K562 (cell line): ENCODE measurements around the gene ABCG5. TPM values are rescaled to one million over a fixed set of nuclear protein-coding genes. Genes with fewer than 3 reads are reported as not detected.

Source experiments
- HNRNPLL ChIP-seq: fragments of 200-400 bp; formaldehyde crosslinking; IDR thresholded peaks from 2 replicates; pipeline ENCODE4 v1.6.1; 2017; ENCODE audit warnings: low read length, low read depth, mild to moderate bottlenecking; ENCODE audit not compliant: poor library complexity, severe bottlenecking
- NR4A1 ChIP-seq, 2 experiments: fragments of 250-450 bp in 1 of 2; fragments of 450-650 bp in 1 of 2; sonication (Bioruptor Pico) in 1 of 2; IDR thresholded peaks; 2 replicates each; pipeline versions ENCODE4 v1.4.0 to v1.6.1; 2016 to 2020; ENCODE audit warnings: mild to moderate bottlenecking in 2 of 2, missing compliant biosample characterization in 1 of 2, missing genetic modification characterization in 1 of 2, moderate library complexity in 1 of 2
- REST ChIP-seq, 2 experiments: fragments of 450-650 bp; formaldehyde crosslinking in 1 of 2; IDR thresholded peaks; 2 replicates each; pipeline versions ENCODE4 v1.4.0 to v1.6.1; 2014 to 2020; ENCODE audit warnings: mild to moderate bottlenecking in 2 of 2, borderline replicate concordance in 1 of 2, low read depth in 1 of 2
- SUPT5H ChIP-seq: fragments of 450-650 bp; IDR thresholded peaks from 2 replicates; pipeline ENCODE4 v1.6.1; 2016
- TCF7L2 ChIP-seq: fragments of 150-350 bp; IDR thresholded peaks from 2 replicates; pipeline ENCODE4 v1.6.1; 2016; ENCODE audit warnings: low read depth, mild to moderate bottlenecking, low read length, moderate library complexity
- VEZF1 ChIP-seq: fragments of 200-800 bp; sonication (Bioruptor generic); IDR thresholded peaks from 2 replicates; pipeline ENCODE4 v1.6.1; 2017; ENCODE audit warnings: missing genetic modification characterization, missing compliant biosample characterization
- YBX1 ChIP-seq: fragments of 450-650 bp; IDR thresholded peaks from 2 replicates; pipeline ENCODE4 v1.7.1; 2016; ENCODE audit warnings: mild to moderate bottlenecking
- ZNF316 ChIP-seq: fragments of 450-650 bp; IDR thresholded peaks from 2 replicates; pipeline ENCODE4 v1.6.1; 2016
- polyA plus RNA-seq, 8 experiments: library from polyadenylated mRNA; depleted of rRNA in 4 of 8; stranded (reverse) in 5 of 8; unstranded in 3 of 8; fragments of >200 nt; fragmentation: Nextera tagmentation in 2 of 8; fragmentation: Illumina TruSeq in 1 of 8; extraction: Ambion mirVana in 2 of 8; extraction: Trizol in 1 of 8; gene quantifications; 2 replicates each; pipeline versions ENCODE4 v1.2.1 to v1.2.3, GENCODE V29; 2011 to 2014; ENCODE audit warnings: inconsistent platforms in 1 of 8, missing spikeins in 1 of 8
- total RNA-seq, 7 experiments: library from RNA; depleted of rRNA in 6 of 7; stranded (reverse); fragments of >200 nt in 6 of 7; fragmentation: Illumina TruSeq in 2 of 7; extraction: Trizol in 2 of 7; gene quantifications; 2 replicates each; pipeline versions ENCODE4 v1.2.1 to v1.2.3, GENCODE V29; 2011 to 2021; ENCODE audit warnings: low replicate concordance in 1 of 7
- TF ChIP-seq, protein P1 (sequence below): fragments of 450-650 bp; formaldehyde crosslinking; IDR thresholded peaks from 2 replicates; pipeline ENCODE4 v1.4.0; 2020; ENCODE audit warnings: mild to moderate bottlenecking, moderate library complexity
- TF ChIP-seq, protein P2 (sequence below): fragments of 450-650 bp; formaldehyde crosslinking; IDR thresholded peaks from 2 replicates; pipeline ENCODE4 v1.4.0; 2020; ENCODE audit warnings: mild to moderate bottlenecking
- TF ChIP-seq, protein P3 (sequence below): fragments of 450-650 bp; formaldehyde crosslinking; IDR thresholded peaks from 2 replicates; pipeline ENCODE4 v1.4.0; 2020; ENCODE audit warnings: mild to moderate bottlenecking, mixed read lengths

Gene ABCG5
- total and polyA plus RNA-seq, 9 of the 15 experiments (the other 6 are each of a cell fraction or from before 2014, with no cell fraction given) = 0.01 TPM; not detected in 7

GRCh38 chr2:43773876-43774613 is 64.6 kb downstream of the ABCG5 start, which contains the start of gene DYNC2LI1 (continued):
- TF ChIP-seq REST (IDR thresholded peaks at IDR 0.05; ENCODE audit: borderline replicate concordance) = no peak
- TF ChIP-seq REST (CRISPR knock-in tag; IDR thresholded peaks at IDR 0.05; ENCODE audit: low read depth) = no peak
- no peak for TF ChIP-seq YBX1
- no peak for TF ChIP-seq NR4A1 (CRISPR knock-in tag; IDR thresholded peaks at IDR 0.05)
- TF ChIP-seq NR4A1 (tag; IDR thresholded peaks at IDR 0.05) = 0 out of 2 replicates have a peak, but pooled peaks have one; percentile 64
- TF ChIP-seq, protein P1, sequence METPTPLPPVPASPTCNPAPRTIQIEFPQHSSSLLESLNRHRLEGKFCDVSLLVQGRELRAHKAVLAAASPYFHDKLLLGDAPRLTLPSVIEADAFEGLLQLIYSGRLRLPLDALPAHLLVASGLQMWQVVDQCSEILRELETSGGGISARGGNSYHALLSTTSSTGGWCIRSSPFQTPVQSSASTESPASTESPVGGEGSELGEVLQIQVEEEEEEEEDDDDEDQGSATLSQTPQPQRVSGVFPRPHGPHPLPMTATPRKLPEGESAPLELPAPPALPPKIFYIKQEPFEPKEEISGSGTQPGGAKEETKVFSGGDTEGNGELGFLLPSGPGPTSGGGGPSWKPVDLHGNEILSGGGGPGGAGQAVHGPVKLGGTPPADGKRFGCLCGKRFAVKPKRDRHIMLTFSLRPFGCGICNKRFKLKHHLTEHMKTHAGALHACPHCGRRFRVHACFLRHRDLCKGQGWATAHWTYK (CRISPR knock-in tag) = 0 out of 2 replicates have a peak, but pooled peaks have one; percentile 29
- peak; percentile 76 for TF ChIP-seq SUPT5H
- no peak for TF ChIP-seq ZNF316
- TF ChIP-seq TCF7L2 = no peak
- peak; percentile 47 for TF ChIP-seq HNRNPLL
- peak; percentile 16 for TF ChIP-seq VEZF1 (CRISPR knock-in tag)
- TF ChIP-seq, protein P2, sequence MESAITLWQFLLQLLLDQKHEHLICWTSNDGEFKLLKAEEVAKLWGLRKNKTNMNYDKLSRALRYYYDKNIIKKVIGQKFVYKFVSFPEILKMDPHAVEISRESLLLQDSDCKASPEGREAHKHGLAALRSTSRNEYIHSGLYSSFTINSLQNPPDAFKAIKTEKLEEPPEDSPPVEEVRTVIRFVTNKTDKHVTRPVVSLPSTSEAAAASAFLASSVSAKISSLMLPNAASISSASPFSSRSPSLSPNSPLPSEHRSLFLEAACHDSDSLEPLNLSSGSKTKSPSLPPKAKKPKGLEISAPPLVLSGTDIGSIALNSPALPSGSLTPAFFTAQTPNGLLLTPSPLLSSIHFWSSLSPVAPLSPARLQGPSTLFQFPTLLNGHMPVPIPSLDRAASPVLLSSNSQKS = no peak
- TF ChIP-seq, protein P3, sequence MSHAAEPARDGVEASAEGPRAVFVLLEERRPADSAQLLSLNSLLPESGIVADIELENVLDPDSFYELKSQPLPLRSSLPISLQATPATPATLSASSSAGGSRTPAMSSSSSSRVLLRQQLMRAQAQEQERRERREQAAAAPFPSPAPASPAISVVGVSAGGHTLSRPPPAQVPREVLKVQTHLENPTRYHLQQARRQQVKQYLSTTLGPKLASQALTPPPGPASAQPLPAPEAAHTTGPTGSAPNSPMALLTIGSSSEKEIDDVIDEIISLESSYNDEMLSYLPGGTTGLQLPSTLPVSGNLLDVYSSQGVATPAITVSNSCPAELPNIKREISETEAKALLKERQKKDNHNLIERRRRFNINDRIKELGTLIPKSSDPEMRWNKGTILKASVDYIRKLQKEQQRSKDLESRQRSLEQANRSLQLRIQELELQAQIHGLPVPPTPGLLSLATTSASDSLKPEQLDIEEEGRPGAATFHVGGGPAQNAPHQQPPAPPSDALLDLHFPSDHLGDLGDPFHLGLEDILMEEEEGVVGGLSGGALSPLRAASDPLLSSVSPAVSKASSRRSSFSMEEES (CRISPR knock-in tag) = no peak
